IPS-11a (cell line): ENCODE data around the gene RAD9B.

Source experiments
- H3K4me3 ChIP-seq: one replicate; pipeline ENCODE4 v1.5.1; 2013; ENCODE audit warnings: low read depth, low read length, control low read depth

The RAD9B gene

DNA sequence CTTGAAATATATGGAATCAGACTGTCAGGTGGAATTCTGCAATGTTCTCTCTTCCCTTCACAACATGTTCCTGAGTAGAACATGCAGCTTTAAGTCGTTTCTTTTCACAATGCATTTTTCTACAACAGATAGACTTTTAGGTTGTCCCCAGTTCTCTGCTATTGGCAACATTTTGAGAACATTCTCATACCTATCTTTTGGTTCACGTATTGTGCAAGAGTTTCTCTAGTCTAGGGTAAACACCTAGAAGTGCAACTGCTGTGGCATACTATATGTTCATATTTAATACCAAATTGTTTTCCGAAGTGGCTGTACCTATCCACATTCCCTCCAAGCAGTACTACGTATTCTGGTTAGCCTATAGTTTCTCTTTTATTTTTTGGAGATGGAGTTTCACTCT, 48.9 kb downstream of the RAD9B start:
- no peak overlapping the region for H3K4me3 ChIP-seq
